CD14-positive monocyte (primary cell): ENCODE data around the gene SEMA3F. TPM values are rescaled to one million over a fixed set of nuclear protein-coding genes. Genes with fewer than 3 reads are reported as not detected.

Experiments used
- DNase-seq, 3 donors: peaks; one replicate each; pipeline ENCODE4 v3.0.0-alpha.2; 2011 to 2022
- H2AFZ ChIP-seq: 2 replicates; pipeline ENCODE4 v1.6.0; 2012; ENCODE audit warnings: mild to moderate bottlenecking, low read depth, low read length, inconsistent platforms; ENCODE audit not compliant: insufficient read depth, poor library complexity, severe bottlenecking
- H3K27ac ChIP-seq, 2 donors: 1 replicate in 1 of 2; 2 replicates in 1 of 2; pipeline ENCODE4 v1.5.1; 2012 to 2013; ENCODE audit warnings: low read length in 2 of 2, control low read depth in 1 of 2, inconsistent platforms in 1 of 2, low read depth in 1 of 2, mild to moderate bottlenecking in 1 of 2
- H3K27me3 ChIP-seq, 2 donors: one replicate each; pipeline versions ENCODE4 v1.6.0 to v1.6.1; 2011 to 2013; ENCODE audit warnings: low read length in 2 of 2; ENCODE audit not compliant: control insufficient read depth in 2 of 2, insufficient read depth in 2 of 2
- H3K36me3 ChIP-seq, 2 donors: replicated peaks in 1 of 2; 1 replicate in 1 of 2; 2 replicates in 1 of 2; pipeline versions ENCODE4 v1.5.1 to v1.6.1; 2012 to 2013; ENCODE audit warnings: low read length in 2 of 2, control low read depth in 1 of 2, inconsistent platforms in 1 of 2, mild to moderate bottlenecking in 1 of 2; ENCODE audit not compliant: insufficient read depth in 2 of 2, control insufficient read depth in 1 of 2
- H3K4me1 ChIP-seq, 2 donors: 1 replicate in 1 of 2; 2 replicates in 1 of 2; pipeline versions ENCODE4 v1.5.1 to v1.6.1; 2012 to 2013; ENCODE audit warnings: low read length in 2 of 2, control low read depth in 1 of 2, inconsistent platforms in 1 of 2, mild to moderate bottlenecking in 1 of 2, moderate library complexity in 1 of 2; ENCODE audit not compliant: insufficient read depth in 2 of 2, control insufficient read depth in 1 of 2
- H3K4me2 ChIP-seq: replicated peaks from 2 replicates; pipeline ENCODE3; 2012; ENCODE audit warnings: low read length, moderate library complexity, mild to moderate bottlenecking; ENCODE audit not compliant: poor library complexity, severe bottlenecking; ENCODE audit errors: extremely low read depth
- H3K4me3 ChIP-seq, 3 experiments: fragments of 200-600 bp in 1 of 3; sonication (generic) in 1 of 3; replicated peaks in 1 of 3; 1 replicate in 2 of 3; 2 replicates in 1 of 3; pipeline ENCODE4 v1.5.1; 2011 to 2013; ENCODE audit warnings: low read length in 3 of 3, mild to moderate bottlenecking in 3 of 3, control low read depth in 2 of 3, low read depth in 2 of 3, inconsistent platforms in 1 of 3, moderate library complexity in 1 of 3
- H3K79me2 ChIP-seq: 2 replicates; pipeline ENCODE4 v1.6.0; 2012; ENCODE audit warnings: mild to moderate bottlenecking, control low read depth, inconsistent platforms, low read length, moderate library complexity; ENCODE audit not compliant: insufficient read depth
- H3K9ac ChIP-seq: 2 replicates; pipeline ENCODE4 v1.6.0; 2017; ENCODE audit warnings: low read length, mild to moderate bottlenecking; ENCODE audit not compliant: insufficient read depth, poor library complexity, severe bottlenecking
- H3K9me3 ChIP-seq, 2 donors: replicated peaks in 1 of 2; 1 replicate in 1 of 2; 2 replicates in 1 of 2; pipeline versions ENCODE4 v1.5.1 to v1.6.1; 2012 to 2013; ENCODE audit warnings: low read length in 2 of 2, control low read depth in 1 of 2; ENCODE audit not compliant: control insufficient read depth in 1 of 2, insufficient read depth in 1 of 2
- H4K20me1 ChIP-seq: 2 replicates; pipeline ENCODE4 v1.6.0; 2012; ENCODE audit warnings: mild to moderate bottlenecking, low read length, control low read depth, moderate library complexity; ENCODE audit not compliant: insufficient read depth
- H3K27ac Mint-ChIP-seq, 7 donors: one replicate each; pipeline ENCODE4 v1.8.0; 2020; ENCODE audit warnings: mild to moderate bottlenecking in 7 of 7, mixed read lengths in 7 of 7, moderate library complexity in 6 of 7, inconsistent platforms in 2 of 7
- H3K27me3 Mint-ChIP-seq, 3 donors: one replicate each; pipeline ENCODE4 v1.8.0; 2021 to 2022; ENCODE audit warnings: low read depth in 3 of 3, mild to moderate bottlenecking in 3 of 3, mixed read lengths in 3 of 3, moderate library complexity in 3 of 3, inconsistent platforms in 1 of 3
- H3K36me3 Mint-ChIP-seq, 2 donors: one replicate each; pipeline ENCODE4 v1.8.0; 2020; ENCODE audit warnings: mixed read lengths in 2 of 2, inconsistent platforms in 1 of 2, mild to moderate bottlenecking in 1 of 2
- H3K4me1 Mint-ChIP-seq: one replicate; pipeline ENCODE4 v1.8.0; 2020; ENCODE audit warnings: mild to moderate bottlenecking, mixed read lengths
- H3K4me3 Mint-ChIP-seq, 2 donors: one replicate each; pipeline ENCODE4 v1.8.0; 2020; ENCODE audit warnings: mild to moderate bottlenecking in 2 of 2, mixed read lengths in 2 of 2, moderate library complexity in 1 of 2
- H3K9me3 Mint-ChIP-seq, 7 donors: one replicate each; pipeline ENCODE4 v1.8.0; 2020 to 2022; ENCODE audit warnings: mixed read lengths in 7 of 7, mild to moderate bottlenecking in 6 of 7, moderate library complexity in 6 of 7, inconsistent platforms in 2 of 7
- CTCF ChIP-seq: fragments of 200-600 bp; IDR thresholded peaks from one replicate; pipeline ENCODE4 v1.8.0; 2022; ENCODE audit warnings: antibody characterized with exemption, mild to moderate bottlenecking
- WGBS: methylation state at CpG from one replicate; pipeline ENCODE4 v1.1.5; 2013; ENCODE audit warnings: missing lambda C conversion rate; ENCODE audit not compliant: insufficient coverage; 5-methylcytosine and 5-hydroxymethylcytosine counted together
- intact Hi-C, 2 donors: fragments of 100-400 bp; cut with micrococcal nuclease; formaldehyde crosslinking; loops; one replicate each; pipeline versions ENCODE4 v1.15.0 to v1.15.1; 2023
- polyA plus RNA-seq, 3 donors: library from polyadenylated mRNA; depleted of rRNA in 1 of 3; unstranded in 2 of 3; stranded (reverse) in 1 of 3; fragments of 300-500 nt in 2 of 3; fragments of >200 nt in 1 of 3; fragmentation: Illumina TruSeq in 2 of 3; gene quantifications; 1 replicate in 2 of 3; 2 replicates in 1 of 3; pipeline ENCODE4 v1.2.3, GENCODE V29; 2012 to 2021

Gene SEMA3F
- polyA plus RNA-seq, 3 donors = 0.01 TPM; not detected in 2

- H4K20me1 ChIP-seq = no peaks in the 10 kb centered on the region
- Mint-ChIP-seq H3K9me3 (peaks cover 0 to 5% (median 0%) of the 10 kb centered on the region in 7 donors), H3K4me3 (no peak overlapping the region), H3K27ac (peak overlapping the region in 1 of 7 donors; percentile 4), H3K4me1 (peaks cover 7% of the 10 kb centered on the region), H3K36me3 (no peaks in the 10 kb centered on the region), H3K27me3 (peaks cover 7 to 22% (median 21%) of the 10 kb centered on the region in 3 donors)
- H3K9me3 ChIP-seq = no peaks in the 10 kb centered on the region
- no peak overlapping the region for H3K27ac ChIP-seq
- intact Hi-C loops = no loop called here
- H3K4me3 ChIP-seq = no peak overlapping the region
- peaks cover 0 to 13% of the 10 kb centered on the region in 2 donors for H3K27me3 ChIP-seq
- H3K79me2 ChIP-seq = no peaks in the 10 kb centered on the region
- WGBS = 100% methylated on average over 4 of the region's 5 CpGs
- H3K36me3 ChIP-seq = no peaks in the 10 kb centered on the region
- no peak for TF ChIP-seq CTCF
- H3K9ac ChIP-seq = no peak overlapping the region
- DNase-seq = no peak
- no peak overlapping the region for H2AFZ ChIP-seq
- H3K4me1 ChIP-seq = no peaks in the 10 kb centered on the region
- H3K4me2 ChIP-seq = no peak overlapping the region
These were observed 7.1 kb downstream of the SEMA3F start for GRCh38 chr3:50162034-50162883.

GRCh38 chr3:50163572-50164455 is 8.7 kb downstream of the SEMA3F start:
- TF ChIP-seq CTCF = no peak
- H3K4me3 Mint-ChIP-seq = no peak overlapping the region
- H3K27ac ChIP-seq = no peak overlapping the region
- H3K4me1 ChIP-seq = no peaks in the 10 kb centered on the region
- no peak overlapping the region for H3K9ac ChIP-seq
- peaks cover 3 to 8% (median 7%) of the 10 kb centered on the region in 3 donors for H3K27me3 Mint-ChIP-seq
- no peaks in the 10 kb centered on the region for H3K9me3 ChIP-seq
- DNase-seq = no peak
- WGBS = 89% methylated on average over 6 of the region's 8 CpGs
- H3K27ac Mint-ChIP-seq = peak overlapping the region in 1 of 7 donors; percentile 53
- H3K79me2 ChIP-seq = no peaks in the 10 kb centered on the region
- H3K9me3 Mint-ChIP-seq = peaks cover 0 to 1% (median 0%) of the 10 kb centered on the region in 7 donors
- H3K4me1 Mint-ChIP-seq = no peaks in the 10 kb centered on the region
- no peaks in the 10 kb centered on the region for H3K36me3 ChIP-seq
- no peaks in the 10 kb centered on the region for H3K36me3 Mint-ChIP-seq
- intact Hi-C loops = no loop called here
- H3K4me3 ChIP-seq = no peak overlapping the region
- no peaks in the 10 kb centered on the region for H4K20me1 ChIP-seq
- H3K27me3 ChIP-seq = peaks cover 0 to 2% of the 10 kb centered on the region in 2 donors
- no peak overlapping the region for H3K4me2 ChIP-seq
- H2AFZ ChIP-seq = no peak overlapping the region
